GM19035 (cell line): ENCODE measurements around the gene ARPIN.
"Not testable (repeated sequence)": the region's sequence is repeated elsewhere in the genome, so short reads cannot be mapped to it uniquely, and the experiment has no call there.

ENCODE experiments used
- ATAC-seq: cut with Tn5 transposase; IDR thresholded peaks from one replicate; pipeline ENCODE4 v1.9.1; 2021; ENCODE audit not compliant: unreplicated experiment

The ARPIN gene

GRCh38 chr15:89878323-89878722 is 34.4 kb downstream of the ARPIN start:
- no peak for ATAC-seq

- no peak for ATAC-seq
Observed at GRCh38 chr15:89877083-89877425, 35.7 kb downstream of the ARPIN start.

GRCh38 chr15:89876396-89877082 is 36.2 kb downstream of the ARPIN start:
- ATAC-seq, result no peak

GRCh38 chr15:89875741-89876140 is 37.0 kb downstream of the ARPIN start:
- no peak for ATAC-seq

- ATAC-seq, result no peak
Observed at GRCh38 chr15:89874926-89875564, 37.7 kb downstream of the ARPIN start.

- no peak for ATAC-seq
Observed at GRCh38 chr15:89870688-89871288, 42.0 kb downstream of the ARPIN start.

- ATAC-seq, result no peak
Observed at GRCh38 chr15:89870006-89870405, 42.7 kb downstream of the ARPIN start.

GRCh38 chr15:89869490-89869889 is 43.3 kb downstream of the ARPIN start:
- not testable (repeated sequence) for ATAC-seq

- no peak for ATAC-seq
Observed at GRCh38 chr15:89864958-89865739, 47.6 kb downstream of the ARPIN start.

- no peak for ATAC-seq
Observed at GRCh38 chr15:89863918-89864317, 48.8 kb downstream of the ARPIN start.

- ATAC-seq, result no peak
Observed at GRCh38 chr15:89860891-89861290, 51.9 kb downstream of the ARPIN start.

GRCh38 chr15:89860431-89860830 is 52.3 kb downstream of the ARPIN start:
- no peak for ATAC-seq

- ATAC-seq, result no peak
Observed at GRCh38 chr15:89858661-89859458, 53.9 kb downstream of the ARPIN start.

GRCh38 chr15:89857673-89858072 is 55.1 kb downstream of the ARPIN start:
- no peak for ATAC-seq

GRCh38 chr15:89855948-89856347 is 56.8 kb downstream of the ARPIN start:
- ATAC-seq, result no peak

GRCh38 chr15:89854863-89855262 is 57.9 kb downstream of the ARPIN start:
- ATAC-seq, result not testable (repeated sequence)

- no peak for ATAC-seq
Observed at GRCh38 chr15:89852342-89852995, 60.3 kb downstream of the ARPIN start.

GRCh38 chr15:89851673-89852341 is 60.9 kb downstream of the ARPIN start:
- peak; percentile 57 for ATAC-seq

- ATAC-seq, result no peak
Observed at GRCh38 chr15:89848970-89849292, 63.8 kb downstream of the ARPIN start.

GRCh38 chr15:89847101-89847500 is 65.7 kb downstream of the ARPIN start:
- ATAC-seq, result no peak
